ENCODE data around the gene PPP2R3A.

The PPP2R3A gene

GRCh38 chr3:136146981-136147729 is 181.6 kb downstream of the PPP2R3A start:
- no peaks in the 10 kb centered on the region for H3K9me3 ChIP-seq (ENCODE audit: severe bottlenecking)
- no peak for DNase-seq (ENCODE audit: low spot score)
- TF ChIP-seq CTCF (IDR thresholded peaks at IDR 0.05; ENCODE audit: poor library complexity, severe bottlenecking), result no peak

GRCh38 chr3:136149667-136150066 is 184.1 kb downstream of the PPP2R3A start:
- TF ChIP-seq CTCF (IDR thresholded peaks at IDR 0.05; ENCODE audit: poor library complexity, severe bottlenecking), result no peak
- H3K27me3 ChIP-seq (ENCODE audit: insufficient read depth, poor library complexity, severe bottlenecking), result no peaks in the 10 kb centered on the region
- H3K36me3 ChIP-seq (ENCODE audit: low read depth), result peaks cover 52% of the 10 kb centered on the region
- no peaks in the 10 kb centered on the region for H3K9me3 ChIP-seq (ENCODE audit: severe bottlenecking)
- DNase-seq (ENCODE audit: low spot score) (no peak), ATAC-seq (ENCODE audit: low read depth) (peak; percentile 73)
- no peak overlapping the region for H3K4me3 ChIP-seq (ENCODE audit: severe bottlenecking)
- H3K4me1 ChIP-seq (ENCODE audit: insufficient read depth, poor library complexity, severe bottlenecking), result peaks cover 49% of the 10 kb centered on the region
- H3K27ac ChIP-seq (ENCODE audit: poor library complexity, severe bottlenecking), result peak overlapping the region; percentile 52

More at GRCh38 chr3:136146981-136147729, 181.6 kb downstream of the PPP2R3A start:
- Histone ChIP-seq H3K27me3 (ENCODE audit: insufficient read depth, poor library complexity, severe bottlenecking) (no peaks in the 10 kb centered on the region), H3K27ac (ENCODE audit: poor library complexity, severe bottlenecking) (no peak overlapping the region), H3K4me3 (ENCODE audit: severe bottlenecking) (no peak overlapping the region), H3K4me1 (ENCODE audit: insufficient read depth, poor library complexity, severe bottlenecking) (peaks cover 49% of the 10 kb centered on the region), H3K36me3 (ENCODE audit: low read depth) (peaks cover 48% of the 10 kb centered on the region)
- ATAC-seq (ENCODE audit: low read depth), result no peak

GRCh38 chr3:136151219-136151618 is 185.7 kb downstream of the PPP2R3A start:
- H3K27me3 ChIP-seq (ENCODE audit: insufficient read depth, poor library complexity, severe bottlenecking), result no peaks in the 10 kb centered on the region
- H3K4me3 ChIP-seq (ENCODE audit: severe bottlenecking), result no peak overlapping the region
- peak; percentile 21; the same call in 2 of the 3 replicates for ATAC-seq (ENCODE audit: low read depth)
- H3K4me1 ChIP-seq (ENCODE audit: insufficient read depth, poor library complexity, severe bottlenecking), result peaks cover 49% of the 10 kb centered on the region
- no peak for DNase-seq (ENCODE audit: low spot score)
- TF ChIP-seq CTCF (IDR thresholded peaks at IDR 0.05; ENCODE audit: poor library complexity, severe bottlenecking), result no peak
- peaks cover 44% of the 10 kb centered on the region for H3K36me3 ChIP-seq (ENCODE audit: low read depth)
- peak overlapping the region; percentile 52 for H3K27ac ChIP-seq (ENCODE audit: poor library complexity, severe bottlenecking)
- H3K9me3 ChIP-seq (ENCODE audit: severe bottlenecking), result no peaks in the 10 kb centered on the region

GRCh38 chr3:136152176-136152843 is 186.8 kb downstream of the PPP2R3A start:
- Histone ChIP-seq H3K27me3 (ENCODE audit: insufficient read depth, poor library complexity, severe bottlenecking) (no peaks in the 10 kb centered on the region), H3K4me3 (ENCODE audit: severe bottlenecking) (no peak overlapping the region), H3K36me3 (ENCODE audit: low read depth) (peaks cover 41% of the 10 kb centered on the region), H3K4me1 (ENCODE audit: insufficient read depth, poor library complexity, severe bottlenecking) (peaks cover 43% of the 10 kb centered on the region), H3K27ac (ENCODE audit: poor library complexity, severe bottlenecking) (peak overlapping the region; percentile 52), H3K9me3 (ENCODE audit: severe bottlenecking) (no peaks in the 10 kb centered on the region)
- TF ChIP-seq CTCF (IDR thresholded peaks at IDR 0.05; ENCODE audit: poor library complexity, severe bottlenecking), result no peak
- ATAC-seq (ENCODE audit: low read depth) (peak; percentile 52), DNase-seq (ENCODE audit: low spot score) (no peak)
